Hematopoietic multipotent progenitor cell treated with erythropoietin and hydrocortisone succinate and interleukin-3 and kit ligand, for 8 days (in vitro differentiated cells): Measurements from ENCODE around the gene MYCBP2.
"Not testable (repeated sequence)": the region's sequence is repeated elsewhere in the genome, so short reads cannot be mapped to it uniquely, and the experiment has no call there.

Source experiments
- DNase-seq: peaks from one replicate; pipeline ENCODE4 v3.0.0-alpha.2; 2015

MYCBP2 gene

DNA sequence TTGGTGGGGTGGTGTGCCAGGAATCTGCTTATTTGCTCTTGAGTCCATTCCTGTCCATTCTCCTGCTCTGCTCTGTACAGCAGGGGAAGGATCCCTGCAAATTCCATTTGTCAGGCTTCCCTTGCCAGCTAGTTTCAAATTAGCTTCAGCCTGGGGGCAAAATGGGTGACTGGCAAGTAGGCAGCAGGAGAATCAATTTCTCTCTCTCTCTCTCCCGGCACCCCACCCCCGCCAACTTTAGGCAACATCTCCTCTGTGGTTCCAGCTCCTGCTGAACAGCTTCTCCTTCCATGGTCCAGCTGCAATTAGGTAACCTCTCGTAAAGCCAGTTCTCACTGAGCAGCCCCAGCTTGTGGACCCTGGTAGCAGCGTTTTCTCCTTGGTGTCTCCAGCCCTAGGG, 6.7 kb upstream of the MYCBP2 start:
- no peak for DNase-seq

DNA sequence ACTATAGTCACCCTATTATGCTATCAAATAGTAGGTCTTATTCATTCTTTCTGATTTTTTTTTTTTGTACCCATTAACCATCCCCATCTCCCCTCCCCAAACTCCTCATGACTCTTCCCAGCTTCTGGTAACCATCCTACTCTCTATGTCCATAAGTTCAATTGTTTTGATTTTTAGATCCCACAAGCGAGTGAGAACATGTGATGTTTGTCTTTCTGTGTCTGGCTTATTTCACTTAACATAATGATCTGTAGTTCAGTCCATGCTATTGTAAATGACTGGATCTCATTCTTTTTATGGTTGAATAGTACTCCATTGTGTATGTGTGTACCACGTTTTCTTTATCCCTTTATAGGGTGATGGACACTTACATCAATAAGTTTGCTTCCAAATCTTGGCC, 4.5 kb upstream of the MYCBP2 start:
- DNase-seq, result no peak

DNA sequence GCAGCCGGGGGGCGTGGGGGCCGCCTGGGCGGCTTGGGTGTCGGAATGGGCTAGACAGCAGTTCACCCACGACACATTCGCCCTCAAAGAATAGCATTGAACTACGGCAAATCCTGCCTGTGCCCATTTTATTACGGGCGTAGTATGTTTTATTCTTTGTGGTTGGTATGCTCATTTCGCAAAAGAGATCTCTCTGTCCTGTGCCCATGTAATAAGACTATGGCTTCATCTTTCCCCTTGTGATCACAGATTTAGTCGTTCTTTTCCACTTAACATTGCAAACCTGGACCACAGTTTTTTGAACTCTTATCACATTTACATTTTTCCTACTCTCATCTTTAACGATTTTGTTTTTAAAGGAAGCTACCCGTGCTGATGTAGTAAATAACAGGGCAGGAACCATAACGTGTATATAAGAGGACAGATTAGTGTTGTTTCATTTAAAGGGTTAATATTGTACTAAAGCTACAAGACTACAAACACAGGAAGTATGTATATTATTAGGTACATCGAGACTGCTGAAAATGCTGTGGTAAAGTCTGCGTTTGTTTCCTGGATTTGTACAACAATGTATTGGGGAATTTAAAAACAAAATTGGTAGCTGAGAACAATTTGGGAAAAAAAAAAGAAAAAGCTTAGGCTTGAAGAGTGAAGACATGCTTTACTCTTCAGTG, 3.2 kb upstream of the MYCBP2 start:
- DNase-seq, result no peak

DNA sequence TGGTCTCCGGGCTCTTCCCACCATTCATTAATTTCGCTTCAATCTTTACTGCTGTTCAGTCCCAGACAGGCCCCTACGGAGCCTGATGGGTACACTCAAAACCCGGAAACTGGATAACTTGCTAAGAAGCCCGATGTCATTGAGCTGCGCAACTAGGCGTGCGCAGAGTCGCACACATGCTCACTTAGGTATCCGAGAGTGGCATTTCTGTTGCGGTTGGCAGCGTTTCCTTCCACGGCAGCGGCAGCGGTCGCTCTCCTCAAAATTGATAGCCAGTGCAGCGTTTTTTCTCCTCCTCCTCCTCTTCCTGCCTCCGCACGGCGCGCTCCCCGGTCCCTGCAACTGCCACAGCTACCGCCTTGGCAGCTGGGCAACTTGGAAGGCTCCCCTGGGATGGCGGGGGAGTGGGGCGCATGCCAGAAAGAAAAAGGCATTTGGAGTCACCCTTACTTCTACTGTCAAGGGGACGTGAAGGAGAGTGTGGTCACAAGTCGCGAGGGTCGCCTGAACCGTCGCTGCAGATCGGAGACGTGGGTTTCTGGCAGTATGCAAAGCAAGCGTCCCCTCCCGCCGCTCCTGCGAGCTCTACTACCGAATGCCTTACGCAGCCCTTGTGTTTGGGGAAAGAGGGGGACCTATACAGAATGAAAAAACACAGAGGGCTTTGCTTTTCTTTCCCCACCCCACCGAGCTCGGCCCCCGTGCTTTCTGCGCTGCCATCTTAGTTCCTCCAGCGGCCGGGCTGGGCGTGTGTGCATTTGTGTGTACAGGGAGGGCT, 2.4 kb upstream of the MYCBP2 start:
- DNase-seq, result peak; percentile 97

DNA sequence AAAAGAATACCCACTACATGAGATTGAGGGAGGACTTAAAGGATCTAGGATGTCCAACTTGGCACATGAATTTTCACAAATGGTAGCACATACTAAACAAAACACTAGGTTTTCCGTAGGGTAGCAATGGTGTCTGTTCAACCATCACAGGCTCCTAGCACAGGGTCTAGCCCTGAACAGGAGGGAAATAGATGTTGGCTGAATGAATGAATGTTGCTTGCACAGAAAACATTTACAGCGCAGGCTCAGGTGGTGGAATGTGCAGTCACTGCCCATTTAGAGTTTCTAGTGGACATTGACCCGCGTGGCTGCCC, 1.9 kb upstream of the MYCBP2 start:
- DNase-seq, result no peak

DNA sequence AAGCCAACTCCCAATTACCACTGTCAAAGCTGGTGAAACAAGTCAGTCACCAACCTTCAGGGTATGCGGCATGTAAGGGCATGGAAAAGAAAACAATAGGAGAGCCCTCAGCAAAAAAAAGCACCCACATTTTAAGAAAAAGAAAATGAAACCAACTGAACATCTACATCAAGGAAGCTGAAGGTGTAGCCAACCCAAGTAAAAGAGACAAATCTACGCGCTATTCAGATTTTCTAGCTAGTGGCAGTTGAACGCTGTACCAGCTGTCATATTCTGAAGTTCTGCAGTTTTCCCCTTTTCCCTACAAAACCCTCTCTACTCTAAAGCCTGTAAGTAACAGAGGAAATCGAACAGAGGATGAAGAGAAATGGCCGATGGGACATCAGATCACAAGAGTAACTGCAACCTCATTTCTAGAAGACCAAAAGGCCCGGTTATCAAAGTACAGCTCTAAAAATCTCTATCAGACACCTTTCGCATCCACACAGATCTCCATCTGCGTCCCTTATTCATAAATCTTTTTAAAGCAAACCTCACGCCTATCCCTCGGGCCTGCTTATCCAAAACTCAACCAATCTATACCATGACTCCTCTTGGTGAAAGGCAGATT, 1.4 kb downstream of the MYCBP2 start:
- peak; percentile 9 for DNase-seq

DNA sequence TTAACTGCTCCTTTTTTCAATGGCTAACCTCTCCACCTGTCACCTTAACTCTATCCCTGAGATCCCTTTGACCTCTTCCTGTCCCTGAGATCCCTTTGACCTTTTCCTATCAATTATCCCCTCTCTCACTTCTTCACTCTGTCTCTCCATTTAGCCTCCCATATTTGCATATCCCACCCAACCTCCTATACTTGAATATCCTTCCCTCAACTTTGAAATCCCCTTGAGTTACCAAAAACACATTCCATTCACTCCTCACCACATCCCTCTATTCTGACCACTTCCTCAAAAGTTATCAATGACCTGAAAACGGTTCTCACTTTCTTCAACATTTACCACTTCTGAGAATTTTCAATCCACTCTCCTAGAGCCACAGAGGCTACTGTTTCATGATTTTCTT, 3.0 kb downstream of the MYCBP2 start:
- DNase-seq, result no peak

DNA sequence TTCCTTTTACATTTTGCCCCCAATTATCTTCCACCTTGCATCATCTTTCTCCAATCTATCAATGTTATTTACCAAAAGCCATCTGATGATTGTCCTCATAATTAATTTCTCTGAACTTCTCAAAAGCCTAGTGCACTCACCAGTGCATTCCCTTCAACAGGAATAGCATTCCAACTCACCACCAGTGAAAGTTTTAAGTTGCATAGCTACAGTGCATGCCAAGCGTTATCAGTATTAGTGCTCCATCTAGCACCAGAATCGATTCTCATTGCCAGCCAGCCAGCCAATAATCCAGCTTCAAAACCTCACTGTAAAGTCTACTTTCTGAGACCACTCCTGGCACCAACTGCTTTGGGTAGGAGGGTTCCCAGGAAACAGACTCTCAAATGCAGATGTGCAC, 7.4 kb downstream of the MYCBP2 start:
- no peak for DNase-seq

DNA sequence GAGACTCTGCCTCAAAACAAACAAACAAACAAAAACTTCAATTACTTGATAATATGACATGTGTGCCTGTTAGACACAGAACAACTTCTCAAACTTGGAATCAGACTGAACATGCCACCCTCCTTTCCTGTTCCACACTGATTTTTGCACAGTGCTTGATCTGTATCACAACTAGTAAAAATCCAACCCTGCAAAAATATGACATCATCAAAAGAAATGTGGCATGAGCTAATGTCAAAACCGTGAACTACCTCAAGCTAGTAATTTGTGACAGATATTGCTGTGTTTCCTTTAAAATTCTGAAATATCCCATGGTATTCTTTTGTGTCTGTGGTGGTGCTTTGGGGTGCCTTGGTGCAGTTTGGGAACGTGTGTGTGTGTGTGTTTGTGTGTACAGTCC, 8.2 kb downstream of the MYCBP2 start:
- no peak for DNase-seq

DNA sequence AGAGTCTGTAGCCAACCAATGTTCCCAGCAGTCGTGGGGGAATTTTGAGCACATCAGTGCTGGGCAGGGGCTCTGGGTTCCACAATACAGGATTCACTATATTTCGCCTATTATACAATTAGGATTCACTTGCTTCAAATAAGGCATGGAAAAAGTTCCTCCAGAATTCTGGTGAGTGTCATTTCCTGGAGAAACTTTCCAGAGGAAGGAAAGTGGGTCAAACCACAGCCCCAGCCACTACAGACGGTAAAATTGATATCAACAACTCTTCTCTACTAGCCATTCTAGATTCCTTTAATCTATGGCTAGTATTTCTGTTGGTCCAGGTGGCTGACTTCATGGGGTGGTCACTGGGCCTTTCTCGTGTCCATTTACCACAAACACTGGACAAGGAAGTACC, 10.5 kb downstream of the MYCBP2 start:
- no peak for DNase-seq

DNA sequence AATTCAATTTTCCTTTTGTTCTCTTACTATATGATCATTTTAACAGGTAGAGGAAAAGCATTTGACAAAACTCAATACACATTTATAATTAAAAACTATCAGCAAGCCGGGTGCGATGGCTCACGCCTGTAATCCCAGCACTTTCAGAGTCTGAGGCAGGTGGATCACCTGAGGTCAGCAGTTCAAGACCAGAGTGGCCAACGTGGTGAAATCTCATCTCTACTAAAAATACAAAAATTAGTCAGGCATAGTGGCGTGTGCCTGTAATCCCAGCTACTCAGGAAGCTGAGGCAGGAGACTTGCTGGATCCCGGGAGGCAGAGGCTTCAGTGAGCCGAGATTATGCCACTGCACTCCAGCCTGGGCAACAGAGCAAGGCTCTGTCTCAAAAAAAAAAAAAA, 11.4 kb downstream of the MYCBP2 start:
- DNase-seq, result not testable (repeated sequence)

DNA sequence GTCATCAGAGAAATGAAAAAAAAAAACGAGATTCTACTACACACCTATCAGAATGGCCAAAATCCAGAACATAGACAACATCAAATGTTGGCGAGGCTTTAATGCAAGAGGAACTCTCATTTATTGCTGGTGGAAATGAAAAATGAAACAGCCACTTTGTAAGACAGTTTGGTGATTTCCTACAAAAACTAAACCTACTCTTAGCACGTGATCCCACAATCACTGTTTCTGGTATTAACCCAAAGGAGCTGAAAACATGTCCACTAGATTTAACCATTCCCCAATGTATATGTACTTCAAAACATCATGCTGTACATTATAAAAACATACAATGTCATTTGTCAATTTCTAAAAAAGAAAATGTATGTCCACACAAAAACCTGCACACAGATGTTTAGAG, 13.0 kb downstream of the MYCBP2 start:
- no peak for DNase-seq

DNA sequence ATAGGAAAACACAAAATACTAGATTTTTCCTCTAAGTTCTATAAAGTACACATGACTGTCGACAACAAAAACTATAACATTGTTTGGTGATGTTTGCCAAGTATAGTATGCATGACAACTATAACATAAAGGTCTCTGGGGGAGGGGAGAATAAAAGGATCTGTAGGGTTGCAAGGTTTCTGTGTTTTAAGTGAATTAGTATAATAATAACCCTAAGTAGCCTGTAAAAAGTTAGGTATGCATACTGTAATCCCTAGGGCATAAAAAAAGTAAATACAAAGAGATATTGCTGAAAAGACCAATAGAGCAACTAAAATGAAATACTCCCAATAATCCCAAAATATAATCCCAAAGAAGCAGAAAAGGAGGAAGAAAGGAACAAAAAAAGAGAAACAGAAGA, 14.6 kb downstream of the MYCBP2 start:
- no peak for DNase-seq

DNA sequence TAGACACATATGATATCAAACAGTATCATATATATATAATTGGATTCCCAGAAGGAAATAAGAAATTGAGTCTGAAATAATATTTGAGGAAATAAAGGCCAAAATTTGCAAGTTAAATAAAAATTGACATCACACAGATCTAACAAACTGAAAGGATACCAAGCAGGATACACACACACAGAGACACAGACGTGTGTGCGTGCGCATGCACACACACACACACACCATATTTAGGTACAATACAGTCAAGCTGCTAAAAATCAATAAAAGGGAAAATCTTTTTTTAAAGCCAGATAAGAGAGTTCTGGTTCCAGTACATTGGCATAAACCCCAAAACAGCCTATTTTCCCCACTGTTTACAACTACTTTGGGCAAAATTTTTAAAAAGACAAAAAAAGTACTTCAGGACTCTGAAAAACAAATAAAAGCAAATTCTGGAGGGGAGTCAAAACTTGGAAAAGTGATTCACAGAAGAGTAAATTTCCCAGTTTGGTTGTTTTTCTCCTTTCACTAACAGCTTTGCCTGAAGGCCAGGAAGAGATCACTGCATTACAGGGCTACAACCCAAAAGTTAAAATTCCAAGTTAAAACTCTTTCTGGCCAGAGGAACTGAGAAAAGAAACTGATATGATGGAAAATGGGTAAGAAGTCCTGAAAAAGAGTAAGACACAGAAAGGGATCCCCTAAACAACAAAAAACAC, 16.2 kb downstream of the MYCBP2 start:
- no peak for DNase-seq

DNA sequence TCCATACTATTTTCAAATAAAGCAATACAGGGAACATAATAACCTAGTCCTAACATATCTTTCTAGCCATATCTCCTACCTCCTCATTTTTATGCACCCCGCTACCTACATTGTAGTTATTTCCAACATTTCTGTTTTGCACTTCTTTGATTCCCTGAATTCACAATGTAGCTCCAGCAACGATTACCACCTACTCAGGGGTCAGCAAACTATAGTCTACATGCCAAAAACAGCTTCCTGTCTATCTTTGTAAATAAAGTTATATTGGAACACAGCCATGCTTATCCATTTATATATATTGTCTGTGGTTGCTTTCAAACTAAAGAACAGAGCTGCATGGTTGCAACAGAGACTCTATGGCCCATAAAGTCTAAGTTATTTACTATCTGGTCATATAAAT, 16.7 kb downstream of the MYCBP2 start:
- no peak for DNase-seq

DNA sequence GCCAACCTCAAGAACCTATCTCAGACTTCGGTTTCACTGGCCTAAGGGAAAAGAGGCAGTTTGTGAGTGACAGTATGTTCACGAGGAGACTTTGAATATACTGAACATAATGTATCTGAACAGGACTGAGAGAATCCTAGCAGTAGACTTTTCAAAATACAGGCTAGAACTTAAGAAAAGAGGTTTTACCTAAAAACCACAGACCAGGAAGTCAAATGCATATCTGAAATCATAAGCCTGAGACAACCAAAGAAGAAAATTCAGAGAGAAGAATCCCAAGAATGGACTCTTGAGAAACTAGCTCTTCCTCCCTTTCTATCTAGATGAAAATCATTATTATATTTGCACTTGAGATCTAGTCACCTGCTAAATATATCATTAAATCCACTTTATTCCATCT, 17.6 kb downstream of the MYCBP2 start:
- no peak for DNase-seq

DNA sequence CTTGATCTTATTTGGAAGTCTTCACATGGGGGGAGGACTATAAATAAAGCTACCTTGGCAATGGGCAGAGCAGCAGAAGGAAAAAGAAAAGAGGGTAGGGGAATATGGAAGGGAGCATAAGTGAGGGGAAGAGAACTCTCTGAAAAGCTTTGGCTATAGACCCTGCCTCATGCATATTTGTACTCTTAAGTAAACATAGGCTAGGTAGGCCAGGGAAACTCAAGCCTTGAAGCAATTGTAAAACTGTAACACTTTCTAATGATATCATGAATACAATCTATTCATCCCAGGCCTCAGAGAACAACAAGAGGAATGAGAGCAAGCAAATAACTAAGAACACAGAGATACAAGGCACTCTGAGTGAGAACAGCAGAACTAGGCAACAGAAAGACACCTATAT, 20.4 kb downstream of the MYCBP2 start:
- no peak for DNase-seq

DNA sequence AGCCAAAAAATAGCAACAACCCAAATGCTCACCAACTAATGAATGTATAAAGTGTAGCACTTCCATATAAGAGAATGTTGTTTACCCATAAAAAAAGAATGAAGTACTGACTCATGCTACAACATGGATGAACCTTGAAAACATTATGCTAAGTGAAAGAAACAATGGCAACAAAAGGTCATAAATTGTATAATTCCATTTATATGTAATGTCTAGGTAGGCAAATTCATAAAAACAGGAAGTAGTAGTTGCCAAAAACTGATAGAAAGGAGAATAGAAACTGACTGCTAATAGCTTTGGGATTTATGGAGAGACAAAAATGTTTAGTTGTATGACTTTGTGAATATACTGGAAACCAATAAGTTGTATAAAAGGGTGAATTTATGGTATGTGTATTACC, 21.6 kb downstream of the MYCBP2 start:
- DNase-seq, result no peak

DNA sequence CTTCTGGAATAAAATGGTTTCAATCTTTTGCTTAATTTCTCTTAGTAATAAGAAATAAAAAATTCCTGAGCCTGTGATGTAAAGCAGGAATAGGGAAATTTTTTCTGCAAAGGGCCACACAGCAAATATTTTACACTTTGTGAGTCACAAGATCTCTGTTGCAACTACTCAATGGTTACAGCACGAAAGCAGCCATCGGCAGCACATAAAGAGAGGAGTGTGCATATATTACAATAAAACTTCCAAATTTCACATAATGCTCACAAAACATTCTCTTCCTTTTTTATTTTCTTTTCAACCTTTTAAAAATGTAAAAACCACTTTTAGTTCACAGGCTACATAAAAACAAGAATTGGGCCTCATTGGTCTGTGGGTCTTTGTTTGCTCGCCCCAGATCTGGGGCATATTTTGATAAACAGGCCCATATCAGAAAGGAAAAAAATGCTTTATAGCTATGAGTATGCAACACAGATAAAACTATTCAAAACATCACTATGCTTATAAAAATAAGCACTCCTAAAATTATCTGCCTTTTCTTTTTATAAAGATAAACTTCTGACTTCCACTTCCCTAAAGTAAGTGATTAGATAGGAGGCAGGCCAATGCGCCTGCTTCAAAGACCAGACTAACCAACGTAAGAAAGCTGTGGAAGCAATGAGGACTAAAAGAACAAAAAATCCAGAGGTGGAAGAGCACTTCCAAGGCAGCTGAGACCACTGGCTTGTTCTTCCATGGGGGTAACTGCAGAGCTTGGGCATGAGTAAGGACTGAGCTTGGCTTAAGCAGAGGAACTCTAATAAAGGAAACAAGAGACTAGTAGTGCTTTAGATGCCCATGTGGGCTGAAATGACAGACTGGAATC, 26.5 kb downstream of the MYCBP2 start:
- DNase-seq, result peak; percentile 41

DNA sequence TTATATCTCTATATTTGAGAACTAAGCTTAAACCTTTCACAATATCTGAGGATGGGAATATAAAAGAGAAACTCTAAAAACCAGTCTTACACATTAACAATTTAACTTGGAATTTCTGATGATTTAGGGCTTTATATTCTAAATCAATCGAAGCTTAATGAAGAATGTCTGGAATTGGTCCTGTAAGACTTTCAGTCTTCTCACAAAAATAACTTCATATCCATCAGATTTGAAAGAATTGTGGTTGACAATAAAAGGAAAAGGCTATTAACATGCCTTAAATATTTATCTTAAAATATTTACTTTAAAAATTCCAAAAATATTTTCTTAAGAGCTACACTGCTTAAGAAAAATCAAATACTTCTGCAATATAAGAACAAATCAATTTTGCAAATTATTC, 27.3 kb downstream of the MYCBP2 start:
- no peak for DNase-seq

DNA sequence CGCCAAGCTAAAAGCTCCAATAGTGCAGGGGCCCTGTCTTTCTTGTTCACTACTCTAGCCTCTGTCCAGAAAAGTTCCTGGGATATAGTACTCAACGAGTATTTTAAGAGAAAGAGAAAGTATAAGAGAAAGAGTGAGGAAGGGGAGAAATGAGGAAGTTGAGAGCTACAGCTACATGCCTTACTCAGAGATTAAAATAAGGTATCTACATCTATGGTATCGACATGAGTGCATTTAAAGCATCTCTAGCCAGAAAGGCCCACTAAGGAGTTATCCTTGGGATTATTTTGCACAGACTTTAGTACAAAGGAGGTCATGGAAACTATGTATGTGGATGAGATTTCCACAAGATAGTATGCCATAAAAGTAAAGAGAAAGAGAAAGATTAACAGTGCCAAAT, 28.5 kb downstream of the MYCBP2 start:
- no peak for DNase-seq

DNA sequence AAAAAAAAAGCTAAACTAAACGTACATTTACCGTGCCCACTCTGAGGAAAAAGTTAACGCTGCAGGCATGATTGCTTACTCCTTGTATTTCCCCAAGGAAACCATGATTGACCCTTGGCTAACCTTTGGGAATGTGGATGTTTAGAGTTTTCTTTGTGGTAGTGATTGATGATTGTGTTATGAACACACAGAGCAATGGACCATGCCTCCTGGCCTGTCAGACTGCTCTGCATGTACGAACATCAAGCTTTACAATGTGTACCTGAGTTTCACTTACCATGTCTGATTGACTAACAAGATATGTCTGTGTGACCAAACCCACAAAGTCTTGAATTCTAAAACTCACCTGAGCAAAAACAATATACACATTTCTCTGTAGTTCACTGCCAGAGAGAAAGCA, 35.1 kb downstream of the MYCBP2 start:
- no peak for DNase-seq

DNA sequence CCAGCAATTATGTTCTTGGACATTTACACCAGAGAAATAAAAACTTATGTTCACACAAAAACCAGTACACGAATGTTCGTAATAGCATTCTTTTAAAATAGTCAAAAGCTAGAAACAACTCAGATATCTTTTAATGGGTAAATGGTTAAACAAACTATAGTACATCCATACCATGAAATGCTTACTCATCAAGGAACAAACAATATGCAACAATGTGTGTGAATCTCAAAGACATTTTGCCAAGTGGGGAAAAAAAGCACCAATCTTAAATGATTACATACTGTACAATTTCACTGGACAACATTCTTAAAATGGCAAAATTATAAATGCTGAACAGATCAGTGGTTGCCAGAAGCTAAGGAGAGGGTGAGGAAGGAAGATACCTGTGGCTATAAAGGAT, 36.6 kb downstream of the MYCBP2 start:
- no peak for DNase-seq
